ENCODE results near the gene MAML2. TPM values are rescaled to one million over a fixed set of nuclear protein-coding genes. Genes with fewer than 3 reads are reported as not detected.

MAML2 gene
- total RNA-seq, 4 donors from 2014 or later: 20.0 to 33.7 (median 23.2) TPM

GRCh38 chr11:96091476-96091875 is 251.5 kb downstream of the MAML2 start:
- intact Hi-C loops (cut with DNase I): no loop called here
- WGBS: 91% methylated on average over 1 of the region's 1 CpG
- peaks cover 4 to 34% (median 22%) of the 10 kb centered on the region in 4 donors for H3K4me1 ChIP-seq
- TF ChIP-seq POLR2A (IDR thresholded peaks at IDR 0.05; ENCODE audit: low read depth): no peak
- TF ChIP-seq CTCF (IDR thresholded peaks at IDR 0.05): peak in 1 of 3 experiments; percentile 6
- no peak for TF ChIP-seq POLR2AphosphoS5 (IDR thresholded peaks at IDR 0.05)
- H3K9me3 ChIP-seq: no peaks in the 10 kb centered on the region
- no peak overlapping the region for H3K4me3 ChIP-seq
- H3K27ac ChIP-seq (replicated peaks in 1 of 4): no peak overlapping the region
- H3K27me3 ChIP-seq: no peaks in the 10 kb centered on the region
- peaks cover 0 to 20% (median 13%) of the 10 kb centered on the region in 4 donors for H3K36me3 ChIP-seq
- DNase-seq (ENCODE audit: extremely low spot score): no peak

DNA sequence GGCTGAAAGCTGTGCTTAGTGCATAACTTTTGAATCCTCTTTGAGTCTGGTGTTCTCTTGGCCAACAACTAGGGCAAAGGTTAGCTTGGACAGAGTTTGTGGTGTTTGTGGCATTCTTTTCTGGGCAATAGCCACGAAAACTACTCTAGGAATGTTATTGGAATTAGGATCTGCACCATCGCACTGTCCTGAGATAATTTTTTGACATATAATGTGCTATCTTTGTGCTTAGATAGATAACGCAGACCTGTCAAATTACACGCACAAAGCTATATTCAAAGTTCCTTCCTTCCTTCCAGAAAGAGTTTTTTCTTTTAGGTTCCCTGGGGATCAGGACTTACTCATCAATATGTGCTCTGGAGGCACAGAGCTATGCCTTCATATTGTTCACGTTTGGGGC is 252.3 kb downstream of the MAML2 start:
- Histone ChIP-seq H3K27me3 (no peaks in the 10 kb centered on the region), H3K9me3 (no peaks in the 10 kb centered on the region), H3K36me3 (peaks cover 0 to 20% (median 13%) of the 10 kb centered on the region in 4 donors), H3K4me3 (no peak overlapping the region), H3K27ac (replicated peaks in 1 of 4) (no peak overlapping the region), H3K4me1 (peaks cover 4 to 30% (median 16%) of the 10 kb centered on the region in 4 donors)
- 65% methylated on average over 5 of the region's 5 CpGs for WGBS
- no peak for DNase-seq (ENCODE audit: extremely low spot score)
- TF ChIP-seq POLR2A (IDR thresholded peaks at IDR 0.05; ENCODE audit: low read depth) (no peak), CTCF (IDR thresholded peaks at IDR 0.05) (no peak), EP300 (IDR thresholded peaks at IDR 0.05) (no peak), POLR2AphosphoS5 (IDR thresholded peaks at IDR 0.05) (no peak)
- intact Hi-C loops (cut with DNase I): no loop called here

- H3K27ac ChIP-seq (replicated peaks in 1 of 4): no peak overlapping the region
- peaks cover 4 to 41% (median 29%) of the 10 kb centered on the region in 4 donors for H3K4me1 ChIP-seq
- intact Hi-C loops (cut with DNase I): no loop called here
- no peak for DNase-seq (ENCODE audit: extremely low spot score)
- H3K36me3 ChIP-seq: peaks cover 0 to 20% (median 13%) of the 10 kb centered on the region in 4 donors
- no peak overlapping the region for H3K4me3 ChIP-seq
- WGBS: 73% methylated on average over 3 of the region's 3 CpGs
- no peaks in the 10 kb centered on the region for H3K27me3 ChIP-seq
- TF ChIP-seq POLR2AphosphoS5 (IDR thresholded peaks at IDR 0.05) (no peak), EP300 (IDR thresholded peaks at IDR 0.05) (no peak), CTCF (IDR thresholded peaks at IDR 0.05) (no peak), POLR2A (IDR thresholded peaks at IDR 0.05; ENCODE audit: low read depth) (no peak)
- H3K9me3 ChIP-seq: no peaks in the 10 kb centered on the region
Measured at GRCh38 chr11:96088914-96089313, 254.1 kb downstream of the MAML2 start.

DNA sequence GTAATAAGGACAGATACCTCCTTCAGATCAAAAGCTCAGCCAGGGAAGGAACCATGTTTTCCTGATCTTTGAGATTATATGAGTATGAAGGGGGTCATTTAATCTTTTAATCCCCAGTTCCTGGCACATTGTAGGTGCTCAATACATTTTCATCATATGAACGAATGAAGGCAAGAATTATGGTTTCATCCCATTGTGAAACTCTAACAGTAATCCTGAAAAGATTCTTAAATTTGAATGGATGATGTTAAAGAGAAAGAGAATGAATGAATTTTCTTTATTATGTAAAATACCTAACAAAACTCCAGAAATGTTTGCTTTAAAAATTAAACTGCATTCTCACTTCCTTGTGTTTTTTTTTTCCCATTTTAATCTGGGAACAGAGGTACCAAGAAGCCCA is 256.9 kb downstream of the MAML2 start:
- Histone ChIP-seq H3K27me3 (no peaks in the 10 kb centered on the region), H3K4me1 (peaks cover 8 to 32% (median 27%) of the 10 kb centered on the region in 4 donors), H3K4me3 (no peak overlapping the region), H3K27ac (replicated peaks in 1 of 4) (no peak overlapping the region), H3K9me3 (no peaks in the 10 kb centered on the region), H3K36me3 (no peaks in the 10 kb centered on the region)
- no peak for DNase-seq (ENCODE audit: extremely low spot score)
- 96% methylated on average over 1 of the region's 1 CpG for WGBS
- intact Hi-C loops (cut with DNase I): no loop called here
- TF ChIP-seq EP300 (IDR thresholded peaks at IDR 0.05) (no peak), POLR2AphosphoS5 (IDR thresholded peaks at IDR 0.05) (no peak)

GRCh38 chr11:96085319-96085930 is 257.6 kb downstream of the MAML2 start:
- Histone ChIP-seq H3K4me3 (no peak overlapping the region), H3K9me3 (no peaks in the 10 kb centered on the region), H3K36me3 (no peaks in the 10 kb centered on the region), H3K27me3 (no peaks in the 10 kb centered on the region), H3K4me1 (peaks cover 8 to 26% (median 20%) of the 10 kb centered on the region in 4 donors), H3K27ac (replicated peaks in 1 of 4) (no peak overlapping the region)
- intact Hi-C loops (cut with DNase I): no loop called here
- TF ChIP-seq POLR2A (IDR thresholded peaks at IDR 0.05; ENCODE audit: low read depth) (no peak), POLR2AphosphoS5 (IDR thresholded peaks at IDR 0.05) (no peak), CTCF (IDR thresholded peaks at IDR 0.05) (no peak), EP300 (IDR thresholded peaks at IDR 0.05) (no peak)
- 92% methylated on average over 1 of the region's 1 CpG for WGBS
- DNase-seq (ENCODE audit: extremely low spot score): no peak

All from esophagus muscularis mucosa (tissue), 4 donors.